ENCODE measurements around the gene AJAP1.

GRCh38 chr1:4741876-4742423, 87.5 kb downstream of the AJAP1 start:
- TF ChIP-seq CTCF (CRISPR knock-in tag; IDR thresholded peaks at IDR 0.05) (peak; percentile 34), PAX8 (CRISPR knock-in tag; IDR thresholded peaks at IDR 0.05; ENCODE audit: borderline replicate concordance) (no peak), ZNF501 (CRISPR knock-in tag; IDR thresholded peaks at IDR 0.05) (no peak), ZNF253 (CRISPR knock-in tag; IDR thresholded peaks at IDR 0.05; ENCODE audit: borderline replicate concordance) (no peak)
